ENCODE results near the gene ABHD16B.
"Not testable (repeated sequence)": the region's sequence is repeated elsewhere in the genome, so short reads cannot be mapped to it uniquely, and the experiment has no call there.

ABHD16B gene

GRCh38 chr20:63835021-63835858 is 26.1 kb upstream of the ABHD16B start:
- peak; percentile 50 for DNase-seq

DNA sequence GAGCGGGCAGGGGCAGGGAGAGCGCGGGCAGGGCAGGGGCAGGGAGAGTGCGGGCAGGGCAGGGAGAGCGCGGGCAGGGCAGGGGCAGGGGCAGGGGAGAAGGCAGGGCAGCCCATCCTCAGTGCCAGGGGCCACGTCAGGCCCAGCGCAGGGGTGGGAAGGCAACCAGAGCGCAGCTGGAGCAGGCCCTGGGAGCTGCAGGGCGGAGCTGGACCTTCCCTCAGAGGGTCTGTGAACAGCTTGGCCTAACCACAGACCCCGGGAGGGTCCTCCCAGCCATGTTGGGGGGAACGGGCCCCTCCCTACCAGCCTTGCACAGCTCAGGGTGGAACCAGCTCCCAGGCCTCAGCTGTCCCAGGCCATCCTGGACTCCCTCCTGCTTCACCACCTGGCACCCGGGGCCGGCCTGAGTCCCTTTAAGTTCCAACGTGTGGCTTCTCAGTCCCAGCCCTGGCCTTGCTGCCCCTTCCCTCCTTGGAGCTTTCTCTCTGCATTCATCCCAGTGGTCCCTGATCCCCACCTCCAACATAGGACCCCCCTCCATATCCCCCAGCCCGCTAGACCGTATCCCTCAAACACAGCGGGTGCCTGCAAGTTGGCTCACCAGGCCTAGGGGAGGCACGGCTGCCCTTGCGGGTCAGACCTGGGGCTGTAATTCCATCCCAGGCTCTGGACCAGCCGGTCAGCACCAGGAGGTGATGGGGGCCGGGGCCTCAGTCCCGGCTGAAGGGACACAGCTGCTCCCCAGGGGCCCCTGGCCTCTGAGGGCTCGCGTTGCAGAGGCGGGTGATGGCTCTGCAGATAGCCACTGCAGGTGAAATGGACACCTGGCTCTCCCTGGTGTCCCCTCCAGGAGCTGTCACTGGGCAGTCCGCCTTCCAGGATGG is 24.6 kb upstream of the ABHD16B start:
- DNase-seq: no peak

DNA sequence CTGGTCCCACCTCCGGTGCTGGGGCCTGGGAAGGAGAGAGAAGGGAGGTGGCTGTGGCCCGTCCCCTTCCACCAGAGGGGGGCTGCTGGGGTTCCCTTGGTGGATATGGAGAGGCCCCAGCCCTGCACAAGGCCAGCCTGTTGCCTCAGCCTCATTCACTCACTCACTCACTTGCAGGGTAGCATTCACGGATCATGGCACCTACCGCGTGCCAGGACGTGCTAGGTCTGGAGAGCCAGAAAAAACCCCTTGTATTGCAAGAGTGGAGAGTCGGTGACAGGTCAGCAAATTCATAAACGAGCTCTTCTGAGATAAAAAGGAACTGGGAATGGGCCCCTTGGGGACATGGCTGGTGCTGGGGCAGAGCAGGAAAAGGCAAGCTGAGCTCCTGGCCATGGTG is 23.8 kb upstream of the ABHD16B start:
- DNase-seq: no peak

- no peak for DNase-seq
Observed at GRCh38 chr20:63839620-63840019, 21.7 kb upstream of the ABHD16B start.

- DNase-seq: no peak
Observed at GRCh38 chr20:63840405-63840828, 20.9 kb upstream of the ABHD16B start.

DNA sequence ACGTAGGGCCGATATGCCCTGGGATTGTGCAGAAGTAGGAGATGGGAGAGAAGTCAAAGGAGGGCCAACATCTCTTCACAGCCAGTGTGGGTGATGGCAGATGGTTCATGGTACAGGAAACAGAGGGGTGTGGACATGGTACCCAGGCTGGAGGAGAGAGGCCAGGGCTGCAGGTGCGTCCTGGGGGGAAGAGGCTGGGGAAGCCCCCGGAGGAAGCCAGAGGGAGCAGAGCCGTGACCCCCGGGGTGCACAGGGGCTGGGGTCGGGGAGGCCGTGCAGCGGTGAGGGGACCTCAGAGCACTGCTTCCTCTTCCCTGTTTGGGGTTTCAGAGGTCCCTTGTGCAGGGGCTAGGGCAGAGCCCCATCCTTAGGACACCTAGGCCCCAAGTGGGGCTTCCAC is 19.0 kb upstream of the ABHD16B start:
- no peak for DNase-seq

GRCh38 chr20:63843222-63843621 is 18.1 kb upstream of the ABHD16B start:
- DNase-seq: no peak

- no peak for DNase-seq
Observed at GRCh38 chr20:63843778-63844177, 17.5 kb upstream of the ABHD16B start.

GRCh38 chr20:63844511-63844991 is 16.7 kb upstream of the ABHD16B start:
- no peak for DNase-seq

DNA sequence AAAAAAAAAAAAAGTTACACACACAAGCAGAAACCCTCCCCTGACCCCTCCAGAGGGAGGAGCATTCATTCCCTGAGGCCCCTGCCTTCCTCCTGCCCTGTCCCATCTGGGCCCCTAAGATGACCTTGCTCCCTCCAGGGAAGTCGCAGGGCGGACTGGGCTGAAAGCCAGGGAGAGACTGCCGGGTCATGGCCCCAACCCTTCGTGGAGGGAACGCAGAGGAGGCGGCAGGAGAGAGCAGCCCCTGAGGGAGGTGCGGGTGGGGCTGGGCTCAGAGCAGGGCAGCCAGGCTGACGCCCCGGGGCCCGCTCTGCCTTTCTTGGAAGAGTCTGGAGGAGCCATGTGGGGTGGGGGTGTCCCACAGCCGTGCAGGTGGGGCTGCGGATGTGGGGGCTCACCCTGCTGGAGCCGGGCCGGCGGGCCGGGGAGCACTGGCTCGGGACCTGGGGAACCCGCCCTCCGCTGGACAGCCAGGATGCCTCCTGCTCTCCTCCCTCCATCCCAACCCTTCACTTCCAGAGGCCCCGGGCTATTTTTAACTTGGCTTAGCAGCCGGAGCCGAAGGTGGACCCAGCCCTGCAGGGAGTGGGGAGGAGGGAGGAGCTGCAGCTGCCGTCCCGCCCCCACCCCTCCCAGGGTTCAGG is 15.0 kb upstream of the ABHD16B start:
- DNase-seq: no peak

DNA sequence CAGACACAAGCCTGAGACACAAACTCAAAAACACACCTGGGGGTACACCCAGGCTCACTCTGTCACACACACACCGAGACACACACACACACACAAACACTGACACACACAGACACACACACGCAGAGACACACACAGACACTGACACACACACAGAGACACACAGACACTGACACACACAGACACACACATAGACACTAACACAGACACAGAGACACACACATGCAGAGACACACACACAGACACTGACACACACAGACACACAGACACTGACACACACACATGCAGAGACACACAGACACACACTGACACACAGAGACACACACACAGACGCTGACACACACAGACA is 14.4 kb upstream of the ABHD16B start:
- DNase-seq: no peak

DNA sequence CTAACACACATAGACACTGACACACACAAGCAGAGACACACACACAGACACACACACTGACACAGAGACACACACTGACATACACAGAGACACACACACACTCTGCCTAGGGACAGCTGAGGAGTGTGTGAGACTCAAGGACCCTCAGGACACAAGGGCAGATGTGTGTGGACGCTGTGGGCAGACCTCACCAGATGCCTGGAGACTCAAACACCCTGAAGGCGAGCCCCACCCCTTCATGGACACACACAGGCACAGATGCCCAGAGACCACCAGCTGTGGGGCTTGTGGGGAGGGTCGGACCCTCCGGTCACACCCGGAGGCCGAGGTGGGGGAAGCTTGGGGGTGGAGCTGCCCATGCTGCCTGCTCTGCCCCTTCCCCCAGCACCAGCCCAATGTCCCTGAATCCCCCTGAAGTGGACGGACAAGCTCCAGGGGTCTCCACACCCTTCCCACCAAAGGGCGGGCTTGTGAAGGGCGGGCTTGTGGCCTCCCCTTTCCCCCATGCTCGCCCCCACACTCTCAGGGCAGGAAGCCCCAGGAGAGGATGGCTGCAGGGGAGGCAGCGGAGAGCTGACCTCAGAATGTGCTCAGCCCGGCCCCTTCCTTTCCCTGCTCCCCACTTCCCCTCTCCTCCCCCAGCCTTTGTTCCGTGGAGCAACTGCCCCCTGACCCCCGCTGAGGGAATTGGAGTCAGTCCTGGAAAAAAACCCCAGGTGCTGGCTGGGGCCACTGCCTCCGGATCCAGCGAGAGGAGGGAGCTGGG is 13.9 kb upstream of the ABHD16B start:
- no peak for DNase-seq

DNA sequence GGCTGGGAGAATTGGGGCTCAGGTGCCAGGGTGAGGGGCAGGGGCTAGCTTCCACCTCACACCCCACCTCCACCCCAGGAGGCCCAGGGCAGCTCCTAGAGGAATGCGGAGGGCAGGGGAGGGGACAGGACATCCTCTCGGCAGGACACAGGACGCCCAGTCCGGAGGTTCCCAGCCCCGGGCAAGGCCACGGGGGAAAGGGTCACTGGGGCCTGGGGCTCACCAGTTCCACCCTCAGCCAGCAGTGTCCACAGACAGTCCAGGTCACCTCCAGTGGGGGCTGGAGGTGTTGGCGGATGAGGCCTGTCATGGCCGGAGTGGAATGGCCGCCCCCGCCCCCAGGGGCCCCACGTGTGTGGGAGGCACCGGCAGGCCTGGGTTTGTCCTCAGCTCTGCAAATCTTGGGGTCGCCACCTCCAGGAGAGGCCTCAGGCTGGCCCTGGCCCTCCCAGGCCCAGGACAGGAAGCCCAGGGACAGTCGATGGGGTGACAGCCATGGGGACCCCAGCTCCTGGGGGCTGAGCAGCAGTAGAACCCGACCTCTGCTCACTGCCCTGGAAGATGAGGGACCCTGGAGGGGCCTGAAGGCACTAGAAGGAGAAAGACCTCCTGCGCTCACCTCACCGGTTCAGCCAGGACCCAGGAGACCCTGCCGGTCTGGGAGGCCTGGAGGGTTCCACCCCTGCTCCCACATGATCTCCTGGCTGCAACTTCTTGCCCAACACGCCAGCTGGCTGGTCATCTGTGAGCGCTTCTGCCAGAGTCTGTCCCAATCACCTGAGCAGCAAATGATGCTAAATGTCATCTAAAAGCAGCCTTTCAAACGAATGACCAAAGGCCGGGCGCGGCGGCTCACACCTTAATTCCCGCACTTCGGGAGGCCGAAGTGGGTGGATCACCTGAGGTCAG is 13.0 kb upstream of the ABHD16B start:
- DNase-seq: no peak

GRCh38 chr20:63850689-63851547 is 10.4 kb upstream of the ABHD16B start:
- DNase-seq: no peak

DNA sequence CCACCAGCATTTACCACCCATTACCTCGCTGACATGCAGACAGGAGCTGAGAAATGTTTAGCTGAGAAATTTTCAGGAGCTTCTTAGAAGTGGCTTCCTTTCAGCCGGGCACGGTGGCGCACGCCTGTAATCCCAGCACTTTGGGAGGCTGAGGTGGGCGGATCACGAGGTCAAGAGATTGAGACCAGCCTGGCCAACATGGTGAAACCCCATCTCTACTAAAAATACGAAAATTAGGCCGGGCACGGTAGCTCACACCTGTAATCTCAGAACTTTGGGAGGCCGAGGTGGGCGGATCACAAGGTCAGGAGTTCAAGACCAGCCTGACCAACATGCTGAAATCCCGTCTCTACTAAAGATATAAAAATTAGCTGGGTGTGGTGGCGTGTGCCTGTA is 9.8 kb upstream of the ABHD16B start:
- not testable (repeated sequence) for DNase-seq

- not testable (repeated sequence) for DNase-seq
Observed at GRCh38 chr20:63853733-63854068, 7.6 kb upstream of the ABHD16B start.

DNA sequence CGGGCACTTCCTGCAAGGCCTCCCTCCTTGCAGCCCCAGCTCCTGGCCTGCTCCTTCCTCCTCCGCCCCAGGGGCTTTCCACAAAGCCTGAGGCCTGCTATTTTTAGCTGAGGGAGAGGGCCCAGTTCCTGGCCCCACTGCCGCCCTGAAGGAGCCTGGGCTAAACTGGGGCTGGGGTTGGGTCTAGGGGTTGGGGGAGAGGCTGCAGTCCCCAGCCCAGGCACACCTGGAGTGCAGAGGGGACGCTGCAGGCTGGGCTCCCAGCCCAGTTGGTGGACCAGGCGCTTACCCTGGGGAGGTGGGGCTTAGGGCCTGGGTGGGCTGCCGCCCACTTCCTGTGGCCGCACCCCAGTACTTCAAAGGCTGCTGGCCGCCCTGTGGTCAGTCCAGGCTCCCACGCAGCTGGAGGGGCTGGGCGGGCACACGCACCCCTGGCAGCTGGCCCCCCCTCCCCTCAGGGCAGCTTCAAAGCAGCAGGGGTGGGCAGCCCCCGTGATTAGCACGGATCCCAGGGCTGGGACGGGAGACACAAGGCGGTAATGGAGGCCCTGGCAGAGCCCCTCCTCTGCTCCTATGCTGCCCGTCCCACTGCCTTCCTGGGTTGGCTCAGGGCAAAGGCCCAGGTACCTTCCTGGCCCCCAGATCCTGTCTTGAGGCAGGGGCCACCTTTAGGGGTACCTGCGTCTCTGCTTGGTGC is 7.1 kb upstream of the ABHD16B start:
- DNase-seq: no peak

DNA sequence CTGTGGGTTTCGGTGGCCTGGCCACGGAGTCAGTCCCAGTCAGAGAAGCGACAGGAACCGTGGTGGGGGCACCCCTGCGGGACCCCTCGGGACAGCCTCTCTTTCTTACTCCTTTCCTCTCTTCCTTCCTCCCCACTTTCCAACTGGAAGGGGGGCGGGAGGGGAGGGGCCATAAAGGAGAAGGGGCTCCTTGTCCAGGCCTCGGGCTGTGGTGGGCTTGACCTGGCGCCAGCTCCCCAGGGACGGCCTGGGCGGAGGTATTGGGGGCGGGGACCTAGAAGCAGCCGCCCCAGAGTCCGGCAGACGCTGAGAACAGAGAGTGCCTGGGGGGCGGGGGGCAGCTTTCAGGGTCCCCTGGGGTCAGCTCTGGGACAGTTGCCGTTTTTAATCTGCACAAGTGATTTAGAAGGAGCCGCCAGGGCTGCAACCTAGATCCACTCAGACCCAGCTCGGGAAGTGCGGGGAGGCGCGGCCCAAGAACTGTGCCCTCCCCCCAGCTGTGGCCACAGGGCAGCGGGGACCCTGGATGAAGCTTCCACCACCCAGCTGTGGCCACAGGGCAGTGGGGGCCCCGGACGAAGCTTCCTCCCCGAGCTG is 6.4 kb upstream of the ABHD16B start:
- no peak for DNase-seq

GRCh38 chr20:63855363-63856097 is 5.8 kb upstream of the ABHD16B start:
- DNase-seq: no peak

All from NCI-H1092 treated with DMSO at 0.1 percent for 48 hours (cell line).